ENCODE results near the gene PAPSS1. TPM values are rescaled to one million over a fixed set of nuclear protein-coding genes. Genes with fewer than 3 reads are reported as not detected.

The PAPSS1 gene
- total and polyA plus RNA-seq, 2 experiments from 2014 or later: 72.0 to 85.8 TPM

- TF ChIP-seq CTCF (conservative IDR thresholded peaks at IDR 0.05; ENCODE audit: low read depth in 2 of 2) (no peak), POLR2AphosphoS5 (IDR thresholded peaks at IDR 0.05; ENCODE audit: low read depth) (no peak), REST (IDR thresholded peaks at IDR 0.05; ENCODE audit: unreplicated experiment) (no peak), ZNF114 (CRISPR knock-in tag; IDR thresholded peaks at IDR 0.05) (no peak), STAT1 (IDR thresholded peaks at IDR 0.05; ENCODE audit: unreplicated experiment) (no peak), ZNF331 (CRISPR knock-in tag; IDR thresholded peaks at IDR 0.05; ENCODE audit: low read depth) (no peak), CREB1 (CRISPR knock-in tag; IDR thresholded peaks at IDR 0.05; ENCODE audit: low read depth) (no peak), NANOG (IDR thresholded peaks at IDR 0.05; ENCODE audit: borderline replicate concordance) (no peak), JUNB (IDR thresholded peaks at IDR 0.05; ENCODE audit: unreplicated experiment) (no peak), EZH2phosphoT487 (IDR thresholded peaks at IDR 0.05; ENCODE audit: unreplicated experiment) (no peak), ETS1 (IDR thresholded peaks at IDR 0.05) (no peak)
Measured at GRCh38 chr4:107600436-107600835, 119.6 kb downstream of the PAPSS1 start (continued).

- Mint-ChIP-seq H3K4me3 (no peak overlapping the region), H3K27ac (no peak overlapping the region), H3K27me3 (ENCODE audit: insufficient read depth, low read depth, poor library complexity) (peaks cover 4% of the 10 kb centered on the region), H3K4me1 (no peaks in the 10 kb centered on the region), H3K36me3 (ENCODE audit: low read depth) (no peaks in the 10 kb centered on the region; the same call in 2 of the 3 replicates), H3K9me3 (no peaks in the 10 kb centered on the region)
- Histone ChIP-seq H4K20me1 (replicated peaks; ENCODE audit: insufficient read depth) (no peaks in the 10 kb centered on the region), H3K27ac (ENCODE audit: low read depth) (no peak overlapping the region), H3K4me1 (ENCODE audit: insufficient read depth) (no peaks in the 10 kb centered on the region), H3K9me2 (ENCODE audit: insufficient read depth) (no peaks in the 10 kb centered on the region; the same call in 1 of the 2 replicates), H3K4me2 (no peak overlapping the region), H3K4me3 (no peak overlapping the region), H3K36me3 (ENCODE audit: insufficient read depth) (no peaks in the 10 kb centered on the region), H3F3A (replicated peaks; ENCODE audit: low read depth) (no peaks in the 10 kb centered on the region), H3K79me2 (replicated peaks; ENCODE audit: insufficient read depth) (no peaks in the 10 kb centered on the region), H2AFZ (peak overlapping the region; percentile 70; the same call in 1 of the 2 replicates), H3K27me3 (ENCODE audit: insufficient read depth) (no peaks in the 10 kb centered on the region)
- no peak for DNase-seq (ENCODE audit: low spot score)
- ATAC-seq: no peak
- no peak for TF ChIP-seq NANOG (IDR thresholded peaks at IDR 0.05; ENCODE audit: borderline replicate concordance)
- TF ChIP-seq CTCF (conservative IDR thresholded peaks at IDR 0.05; ENCODE audit: low read depth in 2 of 2): no peak
- TF ChIP-seq REST (IDR thresholded peaks at IDR 0.05; ENCODE audit: unreplicated experiment): no peak
- TF ChIP-seq ETS1 (IDR thresholded peaks at IDR 0.05): no peak
- TF ChIP-seq EZH2 (IDR thresholded peaks at IDR 0.05; ENCODE audit: low read depth, unreplicated experiment): no peak
Measured at GRCh38 chr4:107599841-107600240, 120.2 kb downstream of the PAPSS1 start.
